Neural progenitor cell (in vitro differentiated cells): ENCODE results near the gene IDI2.

ENCODE experiments used
- EZH2 ChIP-seq: fragments of 200-600 bp; sonication (generic); IDR thresholded peaks from 2 replicates; pipeline ENCODE4 v1.6.1; 2017; ENCODE audit warnings: antibody characterized with exemption, mild to moderate bottlenecking, moderate library complexity
- EZH2phosphoT487 ChIP-seq: fragments of 200-600 bp; sonication (generic); IDR thresholded peaks from 2 replicates; pipeline ENCODE4 v1.6.1; 2017; ENCODE audit warnings: antibody characterized with exemption
- TF ChIP-seq, protein P1 (sequence below): fragments of 200-600 bp; sonication (generic); IDR thresholded peaks from 2 replicates; pipeline ENCODE4 v1.5.1; 2017; ENCODE audit warnings: antibody characterized with exemption, mild to moderate bottlenecking

DNA sequence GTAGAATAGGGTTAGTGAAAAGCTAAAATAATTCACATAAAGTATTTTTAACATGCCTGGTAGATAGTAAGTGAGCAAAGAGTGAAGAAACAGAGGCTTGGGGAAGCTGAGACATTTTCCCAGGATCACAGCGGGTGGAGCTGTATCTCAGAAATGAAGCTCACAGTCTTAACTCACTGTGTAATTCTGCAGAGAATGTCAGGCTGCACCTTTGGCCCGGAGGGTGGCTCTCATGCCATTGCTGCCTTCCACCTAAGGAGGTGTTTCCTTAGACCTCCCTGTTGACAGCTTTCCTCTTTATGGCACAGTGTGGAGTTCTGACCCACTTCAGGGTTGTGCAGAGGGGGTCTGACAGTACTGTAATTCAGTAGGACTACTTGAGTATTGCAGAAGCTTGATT lies 40.3 kb downstream of the IDI2 start:
- TF ChIP-seq, protein P1, sequence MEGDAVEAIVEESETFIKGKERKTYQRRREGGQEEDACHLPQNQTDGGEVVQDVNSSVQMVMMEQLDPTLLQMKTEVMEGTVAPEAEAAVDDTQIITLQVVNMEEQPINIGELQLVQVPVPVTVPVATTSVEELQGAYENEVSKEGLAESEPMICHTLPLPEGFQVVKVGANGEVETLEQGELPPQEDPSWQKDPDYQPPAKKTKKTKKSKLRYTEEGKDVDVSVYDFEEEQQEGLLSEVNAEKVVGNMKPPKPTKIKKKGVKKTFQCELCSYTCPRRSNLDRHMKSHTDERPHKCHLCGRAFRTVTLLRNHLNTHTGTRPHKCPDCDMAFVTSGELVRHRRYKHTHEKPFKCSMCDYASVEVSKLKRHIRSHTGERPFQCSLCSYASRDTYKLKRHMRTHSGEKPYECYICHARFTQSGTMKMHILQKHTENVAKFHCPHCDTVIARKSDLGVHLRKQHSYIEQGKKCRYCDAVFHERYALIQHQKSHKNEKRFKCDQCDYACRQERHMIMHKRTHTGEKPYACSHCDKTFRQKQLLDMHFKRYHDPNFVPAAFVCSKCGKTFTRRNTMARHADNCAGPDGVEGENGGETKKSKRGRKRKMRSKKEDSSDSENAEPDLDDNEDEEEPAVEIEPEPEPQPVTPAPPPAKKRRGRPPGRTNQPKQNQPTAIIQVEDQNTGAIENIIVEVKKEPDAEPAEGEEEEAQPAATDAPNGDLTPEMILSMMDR = no peak
- TF ChIP-seq EZH2 (no peak), EZH2phosphoT487 (no peak)
